Liver (tissue), 9 donors: ENCODE results near the gene XXYLT1. TPM values are rescaled to one million over a fixed set of nuclear protein-coding genes. Genes with fewer than 3 reads are reported as not detected.

Experiments used
- DNase-seq: peaks from one replicate; pipeline ENCODE4 v3.0.0-alpha.2; 2017; ENCODE audit warnings: low spot score
- H3K27ac ChIP-seq, 2 donors: one replicate each; pipeline ENCODE4 v1.7.0; 2013; ENCODE audit warnings: inconsistent platforms in 2 of 2, low read length in 2 of 2, control low read depth in 1 of 2, low read depth in 1 of 2, mild to moderate bottlenecking in 1 of 2
- H3K27me3 ChIP-seq, 4 donors: one replicate each; pipeline versions ENCODE4 v1.6.1 to v1.7.0; 2013; ENCODE audit warnings: low read length in 3 of 4, inconsistent platforms in 1 of 4, mild to moderate bottlenecking in 1 of 4, moderate library complexity in 1 of 4; ENCODE audit not compliant: control insufficient read depth in 4 of 4, insufficient read depth in 4 of 4
- H3K36me3 ChIP-seq, 4 donors: one replicate each; pipeline versions ENCODE4 v1.6.1 to v1.7.0; 2013; ENCODE audit warnings: low read length in 3 of 4, mild to moderate bottlenecking in 3 of 4, low read depth in 1 of 4, moderate library complexity in 1 of 4; ENCODE audit not compliant: control insufficient read depth in 4 of 4, insufficient read depth in 3 of 4
- H3K4me1 ChIP-seq, 4 donors: one replicate each; pipeline versions ENCODE4 v1.6.1 to v1.7.0; 2013; ENCODE audit warnings: low read length in 3 of 4, mild to moderate bottlenecking in 3 of 4, moderate library complexity in 1 of 4; ENCODE audit not compliant: control insufficient read depth in 4 of 4, insufficient read depth in 4 of 4
- H3K4me3 ChIP-seq, 3 donors: one replicate each; pipeline versions ENCODE4 v1.6.1 to v1.7.0; 2013; ENCODE audit warnings: low read length in 3 of 3, control low read depth in 1 of 3, low read depth in 1 of 3, mild to moderate bottlenecking in 1 of 3
- H3K9ac ChIP-seq, 2 donors: one replicate each; pipeline ENCODE4 v1.7.0; 2013; ENCODE audit warnings: low read length in 2 of 2, mild to moderate bottlenecking in 2 of 2, moderate library complexity in 2 of 2, control low read depth in 1 of 2, low read depth in 1 of 2
- H3K9me3 ChIP-seq, 4 donors: one replicate each; pipeline versions ENCODE4 v1.6.1 to v1.7.0; 2013; ENCODE audit warnings: low read length in 3 of 4; ENCODE audit not compliant: control insufficient read depth in 4 of 4
- EGR1 ChIP-seq, 2 donors: IDR thresholded peaks; 2 replicates each; pipeline ENCODE4 v1.6.1; 2016 to 2018; ENCODE audit warnings: antibody characterized with exemption in 2 of 2, low read depth in 2 of 2
- FOXA1 ChIP-seq: IDR thresholded peaks from 2 replicates; pipeline ENCODE4 v1.6.1; 2016; ENCODE audit warnings: antibody characterized with exemption
- GABPA ChIP-seq, 2 donors: IDR thresholded peaks in 1 of 2; conservative IDR thresholded peaks in 1 of 2; 2 replicates each; pipeline ENCODE4 v1.6.1; 2016; ENCODE audit warnings: antibody characterized with exemption in 2 of 2, mild to moderate bottlenecking in 1 of 2, moderate library complexity in 1 of 2
- HNF4A ChIP-seq, 2 donors: conservative IDR thresholded peaks; 2 replicates each; pipeline ENCODE4 v1.6.1; 2016; ENCODE audit warnings: antibody characterized with exemption in 2 of 2, mild to moderate bottlenecking in 2 of 2
- HNF4G ChIP-seq: IDR thresholded peaks from 2 replicates; pipeline ENCODE4 v1.6.1; 2016; ENCODE audit warnings: antibody characterized with exemption
- JUND ChIP-seq, 2 donors: IDR thresholded peaks; 2 replicates each; pipeline ENCODE4 v1.6.1; 2016; ENCODE audit warnings: antibody characterized with exemption in 2 of 2
- NR2F2 ChIP-seq: IDR thresholded peaks from 2 replicates; pipeline ENCODE4 v1.6.1; 2016; ENCODE audit warnings: antibody characterized with exemption
- RAD21 ChIP-seq, 2 donors: IDR thresholded peaks; 2 replicates each; pipeline ENCODE4 v1.6.1; 2016; ENCODE audit warnings: antibody characterized with exemption in 2 of 2, mild to moderate bottlenecking in 2 of 2
- RXRA ChIP-seq, 2 donors: IDR thresholded peaks; 2 replicates each; pipeline ENCODE4 v1.6.1; 2017 to 2018; ENCODE audit warnings: antibody characterized with exemption in 2 of 2, mild to moderate bottlenecking in 1 of 2
- SP1 ChIP-seq: IDR thresholded peaks from 2 replicates; pipeline ENCODE4 v1.6.1; 2018; ENCODE audit warnings: antibody characterized with exemption, mild to moderate bottlenecking
- TAF1 ChIP-seq: conservative IDR thresholded peaks from 2 replicates; pipeline ENCODE4 v1.6.1; 2016; ENCODE audit warnings: antibody characterized with exemption, mild to moderate bottlenecking
- YY1 ChIP-seq: IDR thresholded peaks from 2 replicates; pipeline ENCODE4 v1.6.1; 2016; ENCODE audit warnings: antibody characterized with exemption, mild to moderate bottlenecking
- WGBS: extraction: QIAGEN DNeasy Blood & Tissue Kit; methylation state at CpG from one replicate; pipeline ENCODE4 v1.1.7; 2013; 5-methylcytosine and 5-hydroxymethylcytosine counted together
- polyA plus RNA-seq, 2 donors: library from polyadenylated mRNA; stranded (reverse) in 1 of 2; unstranded in 1 of 2; fragments of 200-250 nt in 1 of 2; fragments of >200 nt in 1 of 2; fragmentation: Nextera tagmentation in 1 of 2; extraction: Ambion mirVana in 1 of 2; gene quantifications; one replicate each; pipeline versions ENCODE4 v1.2.1 to v1.2.3, GENCODE V29; 2013 to 2015
- total RNA-seq, 2 donors: library from RNA; depleted of rRNA; stranded (reverse); fragments of >200 nt; gene quantifications; one replicate each; pipeline ENCODE4 v1.2.3, GENCODE V29; 2014
- TF ChIP-seq, protein P1 (sequence below): IDR thresholded peaks from 2 replicates; pipeline ENCODE4 v1.6.1; 2016; ENCODE audit warnings: antibody characterized with exemption, mild to moderate bottlenecking
- TF ChIP-seq, protein P2 (sequence below): IDR thresholded peaks from 2 replicates; pipeline ENCODE4 v1.6.1; 2016; ENCODE audit warnings: antibody characterized with exemption
- TF ChIP-seq, protein P3 (sequence below): fragments of 150-350 bp; IDR thresholded peaks from 2 replicates; pipeline ENCODE4 v1.5.1; 2017; ENCODE audit warnings: improper control_type of control experiment, low read depth, low read length; ENCODE audit not compliant: missing input control
- TF ChIP-seq, protein P4 (sequence below): IDR thresholded peaks from 2 replicates; pipeline ENCODE4 v1.6.1; 2016; ENCODE audit warnings: antibody characterized with exemption
- TF ChIP-seq, protein P5 (sequence below): IDR thresholded peaks from 2 replicates; pipeline ENCODE4 v1.6.1; 2016; ENCODE audit warnings: antibody characterized with exemption
- donor health status: healthy.
- donor health status: healthy.
- donor health status: healthy.
- donor health status: healthy.
- donor health status: healthy.

The XXYLT1 gene
- total and polyA plus RNA-seq, 4 donors, result 0.93 to 7.6 (median 2.8) TPM

- H3K4me3 ChIP-seq, result no peak overlapping the region
- 87% methylated on average over 10 of the region's 10 CpGs for WGBS
- H3K9me3 ChIP-seq, result no peaks in the 10 kb centered on the region
- no peaks in the 10 kb centered on the region for H3K36me3 ChIP-seq
- no peak for TF ChIP-seq YY1
- no peak for TF ChIP-seq JUND (IDR thresholded peaks at IDR 0.05)
- TF ChIP-seq HNF4G, result no peak
- TF ChIP-seq SP1, result no peak
- TF ChIP-seq TAF1, result no peak
- TF ChIP-seq, protein P1, sequence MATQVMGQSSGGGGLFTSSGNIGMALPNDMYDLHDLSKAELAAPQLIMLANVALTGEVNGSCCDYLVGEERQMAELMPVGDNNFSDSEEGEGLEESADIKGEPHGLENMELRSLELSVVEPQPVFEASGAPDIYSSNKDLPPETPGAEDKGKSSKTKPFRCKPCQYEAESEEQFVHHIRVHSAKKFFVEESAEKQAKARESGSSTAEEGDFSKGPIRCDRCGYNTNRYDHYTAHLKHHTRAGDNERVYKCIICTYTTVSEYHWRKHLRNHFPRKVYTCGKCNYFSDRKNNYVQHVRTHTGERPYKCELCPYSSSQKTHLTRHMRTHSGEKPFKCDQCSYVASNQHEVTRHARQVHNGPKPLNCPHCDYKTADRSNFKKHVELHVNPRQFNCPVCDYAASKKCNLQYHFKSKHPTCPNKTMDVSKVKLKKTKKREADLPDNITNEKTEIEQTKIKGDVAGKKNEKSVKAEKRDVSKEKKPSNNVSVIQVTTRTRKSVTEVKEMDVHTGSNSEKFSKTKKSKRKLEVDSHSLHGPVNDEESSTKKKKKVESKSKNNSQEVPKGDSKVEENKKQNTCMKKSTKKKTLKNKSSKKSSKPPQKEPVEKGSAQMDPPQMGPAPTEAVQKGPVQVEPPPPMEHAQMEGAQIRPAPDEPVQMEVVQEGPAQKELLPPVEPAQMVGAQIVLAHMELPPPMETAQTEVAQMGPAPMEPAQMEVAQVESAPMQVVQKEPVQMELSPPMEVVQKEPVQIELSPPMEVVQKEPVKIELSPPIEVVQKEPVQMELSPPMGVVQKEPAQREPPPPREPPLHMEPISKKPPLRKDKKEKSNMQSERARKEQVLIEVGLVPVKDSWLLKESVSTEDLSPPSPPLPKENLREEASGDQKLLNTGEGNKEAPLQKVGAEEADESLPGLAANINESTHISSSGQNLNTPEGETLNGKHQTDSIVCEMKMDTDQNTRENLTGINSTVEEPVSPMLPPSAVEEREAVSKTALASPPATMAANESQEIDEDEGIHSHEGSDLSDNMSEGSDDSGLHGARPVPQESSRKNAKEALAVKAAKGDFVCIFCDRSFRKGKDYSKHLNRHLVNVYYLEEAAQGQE, result no peak
- no peak for TF ChIP-seq GABPA (IDR thresholded peaks at IDR 0.05 in 1 of 2, conservative IDR thresholded peaks at IDR 0.05 in 1 of 2)
- no peak for TF ChIP-seq NR2F2
- TF ChIP-seq RAD21 (IDR thresholded peaks at IDR 0.05), result no peak
- TF ChIP-seq HNF4A (conservative IDR thresholded peaks at IDR 0.05), result no peak
- TF ChIP-seq, protein P2, sequence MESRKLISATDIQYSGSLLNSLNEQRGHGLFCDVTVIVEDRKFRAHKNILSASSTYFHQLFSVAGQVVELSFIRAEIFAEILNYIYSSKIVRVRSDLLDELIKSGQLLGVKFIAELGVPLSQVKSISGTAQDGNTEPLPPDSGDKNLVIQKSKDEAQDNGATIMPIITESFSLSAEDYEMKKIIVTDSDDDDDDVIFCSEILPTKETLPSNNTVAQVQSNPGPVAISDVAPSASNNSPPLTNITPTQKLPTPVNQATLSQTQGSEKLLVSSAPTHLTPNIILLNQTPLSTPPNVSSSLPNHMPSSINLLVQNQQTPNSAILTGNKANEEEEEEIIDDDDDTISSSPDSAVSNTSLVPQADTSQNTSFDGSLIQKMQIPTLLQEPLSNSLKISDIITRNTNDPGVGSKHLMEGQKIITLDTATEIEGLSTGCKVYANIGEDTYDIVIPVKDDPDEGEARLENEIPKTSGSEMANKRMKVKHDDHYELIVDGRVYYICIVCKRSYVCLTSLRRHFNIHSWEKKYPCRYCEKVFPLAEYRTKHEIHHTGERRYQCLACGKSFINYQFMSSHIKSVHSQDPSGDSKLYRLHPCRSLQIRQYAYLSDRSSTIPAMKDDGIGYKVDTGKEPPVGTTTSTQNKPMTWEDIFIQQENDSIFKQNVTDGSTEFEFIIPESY, result no peak
- TF ChIP-seq, protein P3, sequence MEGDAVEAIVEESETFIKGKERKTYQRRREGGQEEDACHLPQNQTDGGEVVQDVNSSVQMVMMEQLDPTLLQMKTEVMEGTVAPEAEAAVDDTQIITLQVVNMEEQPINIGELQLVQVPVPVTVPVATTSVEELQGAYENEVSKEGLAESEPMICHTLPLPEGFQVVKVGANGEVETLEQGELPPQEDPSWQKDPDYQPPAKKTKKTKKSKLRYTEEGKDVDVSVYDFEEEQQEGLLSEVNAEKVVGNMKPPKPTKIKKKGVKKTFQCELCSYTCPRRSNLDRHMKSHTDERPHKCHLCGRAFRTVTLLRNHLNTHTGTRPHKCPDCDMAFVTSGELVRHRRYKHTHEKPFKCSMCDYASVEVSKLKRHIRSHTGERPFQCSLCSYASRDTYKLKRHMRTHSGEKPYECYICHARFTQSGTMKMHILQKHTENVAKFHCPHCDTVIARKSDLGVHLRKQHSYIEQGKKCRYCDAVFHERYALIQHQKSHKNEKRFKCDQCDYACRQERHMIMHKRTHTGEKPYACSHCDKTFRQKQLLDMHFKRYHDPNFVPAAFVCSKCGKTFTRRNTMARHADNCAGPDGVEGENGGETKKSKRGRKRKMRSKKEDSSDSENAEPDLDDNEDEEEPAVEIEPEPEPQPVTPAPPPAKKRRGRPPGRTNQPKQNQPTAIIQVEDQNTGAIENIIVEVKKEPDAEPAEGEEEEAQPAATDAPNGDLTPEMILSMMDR, result no peak
- no peak for TF ChIP-seq RXRA (IDR thresholded peaks at IDR 0.05)
- TF ChIP-seq, protein P4, sequence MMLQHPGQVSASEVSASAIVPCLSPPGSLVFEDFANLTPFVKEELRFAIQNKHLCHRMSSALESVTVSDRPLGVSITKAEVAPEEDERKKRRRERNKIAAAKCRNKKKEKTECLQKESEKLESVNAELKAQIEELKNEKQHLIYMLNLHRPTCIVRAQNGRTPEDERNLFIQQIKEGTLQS, result no peak
- TF ChIP-seq FOXA1, result no peak
- TF ChIP-seq EGR1 (IDR thresholded peaks at IDR 0.05; ENCODE audit: low read depth in 2 of 2), result no peak
- TF ChIP-seq, protein P5, sequence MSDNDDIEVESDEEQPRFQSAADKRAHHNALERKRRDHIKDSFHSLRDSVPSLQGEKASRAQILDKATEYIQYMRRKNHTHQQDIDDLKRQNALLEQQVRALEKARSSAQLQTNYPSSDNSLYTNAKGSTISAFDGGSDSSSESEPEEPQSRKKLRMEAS, result no peak
- no peak for DNase-seq
- no peaks in the 10 kb centered on the region for H3K27me3 ChIP-seq
- H3K9ac ChIP-seq, result no peak overlapping the region
- peak overlapping the region; percentile 15 to 18 for H3K27ac ChIP-seq
- H3K4me1 ChIP-seq, result no peaks in the 10 kb centered on the region
Measured at GRCh38 chr3:195082811-195083210, 188.1 kb downstream of the XXYLT1 start.
